Memory B cell (primary cell): ENCODE results near the gene MSLN.

ENCODE experiments used
- ATAC-seq: fragments of 150-1000 bp; cut with Tn5 transposase; 2 replicates; pipeline ENCODE4 v1.10.0; 2021; ENCODE audit warnings: low read depth, mild to moderate bottlenecking, moderate library complexity
- DNase-seq, 2 donors: peaks; one replicate each; pipeline ENCODE4 v3.0.0; 2022; ENCODE audit warnings: low spot score in 2 of 2
- H3K27ac Mint-ChIP-seq: one replicate; pipeline ENCODE4 v1.8.0; 2022; ENCODE audit warnings: mild to moderate bottlenecking, moderate library complexity, mixed read lengths
- H3K27me3 Mint-ChIP-seq: one replicate; pipeline ENCODE4 v1.8.0; 2022; ENCODE audit warnings: mixed read lengths
- H3K36me3 Mint-ChIP-seq: one replicate; pipeline ENCODE4 v1.8.0; 2022; ENCODE audit warnings: mild to moderate bottlenecking, mixed read lengths
- H3K4me1 Mint-ChIP-seq: one replicate; pipeline ENCODE4 v1.8.0; 2022; ENCODE audit warnings: mixed read lengths
- H3K4me3 Mint-ChIP-seq: one replicate; pipeline ENCODE4 v1.8.0; 2022; ENCODE audit warnings: mild to moderate bottlenecking, moderate library complexity, mixed read lengths
- H3K9me3 Mint-ChIP-seq: one replicate; pipeline ENCODE4 v1.8.0; 2022; ENCODE audit warnings: mixed read lengths

The MSLN gene

GRCh38 chr16:788399-789126, 28.0 kb downstream of the MSLN start, which contains the start of gene CHTF18:
Gene CHTF18, plus strand, starts transcription at chr16:788620. Its CDS starts 65 bp downstream, at chr16:788685.
- Mint-ChIP-seq H3K9me3 (no peaks in the 10 kb centered on the region), H3K27ac (no peak within 1 kb of the TSS), H3K27me3 (no peaks in the 10 kb centered on the region), H3K4me3 (peak within 1 kb of the TSS; percentile 85), H3K4me1 (peaks cover 6% of the 10 kb centered on the region), H3K36me3 (peaks cover 9% of the 10 kb centered on the region)
- DNase-seq (peak; percentile 85 to 93), ATAC-seq (peak; percentile 95)

GRCh38 chr16:789191-789850, 28.8 kb downstream of the MSLN start:
- Mint-ChIP-seq H3K4me1 (peaks cover 6% of the 10 kb centered on the region), H3K27me3 (no peaks in the 10 kb centered on the region), H3K36me3 (peaks cover 9% of the 10 kb centered on the region), H3K27ac (no peak overlapping the region), H3K9me3 (no peaks in the 10 kb centered on the region), H3K4me3 (peak overlapping the region; percentile 46)
- DNase-seq: no peak
- ATAC-seq: no peak

GRCh38 chr16:790086-790485, 29.6 kb downstream of the MSLN start:
- Mint-ChIP-seq H3K4me3 (peak overlapping the region; percentile 69), H3K27me3 (no peaks in the 10 kb centered on the region), H3K4me1 (peaks cover 6% of the 10 kb centered on the region), H3K9me3 (no peaks in the 10 kb centered on the region), H3K36me3 (peaks cover 9% of the 10 kb centered on the region), H3K27ac (no peak overlapping the region)
- no peak for ATAC-seq
- DNase-seq: no peak

GRCh38 chr16:791131-791530, 30.6 kb downstream of the MSLN start:
- ATAC-seq (no peak), DNase-seq (no peak)
- peaks cover 9% of the 10 kb centered on the region for H3K36me3 Mint-ChIP-seq
- H3K9me3 Mint-ChIP-seq: no peaks in the 10 kb centered on the region
- no peak overlapping the region for H3K27ac Mint-ChIP-seq
- H3K4me1 Mint-ChIP-seq: peaks cover 9% of the 10 kb centered on the region
- H3K27me3 Mint-ChIP-seq: no peaks in the 10 kb centered on the region
- H3K4me3 Mint-ChIP-seq: no peak overlapping the region

- Mint-ChIP-seq H3K27ac (no peak overlapping the region), H3K36me3 (peaks cover 9% of the 10 kb centered on the region), H3K4me1 (peaks cover 2% of the 10 kb centered on the region), H3K27me3 (peaks cover 4% of the 10 kb centered on the region), H3K9me3 (no peaks in the 10 kb centered on the region), H3K4me3 (no peak overlapping the region)
- DNase-seq: no peak
- no peak for ATAC-seq
Measured at GRCh38 chr16:792221-792995, 31.9 kb downstream of the MSLN start.

- H3K4me3 Mint-ChIP-seq: no peak overlapping the region
- H3K27ac Mint-ChIP-seq: no peak overlapping the region
- H3K4me1 Mint-ChIP-seq: peaks cover 2% of the 10 kb centered on the region
- peaks cover 13% of the 10 kb centered on the region for H3K36me3 Mint-ChIP-seq
- DNase-seq (no peak), ATAC-seq (no peak)
- peaks cover 12% of the 10 kb centered on the region for H3K27me3 Mint-ChIP-seq
- peaks cover 2% of the 10 kb centered on the region for H3K9me3 Mint-ChIP-seq
Measured at GRCh38 chr16:793414-793813, 32.9 kb downstream of the MSLN start.

GRCh38 chr16:794091-794822, 33.7 kb downstream of the MSLN start:
- no peak overlapping the region for H3K27ac Mint-ChIP-seq
- no peak overlapping the region for H3K4me3 Mint-ChIP-seq
- DNase-seq: no peak
- peaks cover 13% of the 10 kb centered on the region for H3K36me3 Mint-ChIP-seq
- peaks cover 2% of the 10 kb centered on the region for H3K9me3 Mint-ChIP-seq
- peaks cover 2% of the 10 kb centered on the region for H3K4me1 Mint-ChIP-seq
- H3K27me3 Mint-ChIP-seq: peaks cover 14% of the 10 kb centered on the region
- no peak for ATAC-seq

GRCh38 chr16:794853-795466, 34.4 kb downstream of the MSLN start:
- ATAC-seq: no peak
- Mint-ChIP-seq H3K27me3 (peaks cover 14% of the 10 kb centered on the region), H3K36me3 (peaks cover 13% of the 10 kb centered on the region), H3K9me3 (peaks cover 2% of the 10 kb centered on the region), H3K4me1 (peaks cover 2% of the 10 kb centered on the region), H3K4me3 (no peak overlapping the region), H3K27ac (no peak overlapping the region)
- no peak for DNase-seq

- Mint-ChIP-seq H3K4me3 (no peak overlapping the region), H3K27me3 (peaks cover 14% of the 10 kb centered on the region), H3K4me1 (peaks cover 2% of the 10 kb centered on the region), H3K27ac (no peak overlapping the region), H3K9me3 (peaks cover 2% of the 10 kb centered on the region), H3K36me3 (peaks cover 13% of the 10 kb centered on the region)
- DNase-seq (no peak), ATAC-seq (no peak)
Measured at GRCh38 chr16:795580-796229, 35.2 kb downstream of the MSLN start.

GRCh38 chr16:796296-797119, 36.0 kb downstream of the MSLN start:
- peaks cover 14% of the 10 kb centered on the region for H3K27me3 Mint-ChIP-seq
- H3K4me3 Mint-ChIP-seq: no peak overlapping the region
- no peak for DNase-seq
- H3K4me1 Mint-ChIP-seq: peaks cover 2% of the 10 kb centered on the region
- H3K9me3 Mint-ChIP-seq: peaks cover 2% of the 10 kb centered on the region
- no peak overlapping the region for H3K27ac Mint-ChIP-seq
- peaks cover 7% of the 10 kb centered on the region for H3K36me3 Mint-ChIP-seq
- ATAC-seq: no peak

- Mint-ChIP-seq H3K36me3 (peaks cover 4% of the 10 kb centered on the region), H3K9me3 (peaks cover 2% of the 10 kb centered on the region), H3K27me3 (peaks cover 14% of the 10 kb centered on the region), H3K4me1 (peaks cover 2% of the 10 kb centered on the region), H3K4me3 (no peak overlapping the region), H3K27ac (no peak overlapping the region)
- DNase-seq (no peak), ATAC-seq (no peak)
Measured at GRCh38 chr16:797120-797420, 36.5 kb downstream of the MSLN start.

GRCh38 chr16:797686-798085, 37.2 kb downstream of the MSLN start:
- Mint-ChIP-seq H3K4me1 (peaks cover 2% of the 10 kb centered on the region), H3K4me3 (no peak overlapping the region), H3K36me3 (peaks cover 4% of the 10 kb centered on the region), H3K9me3 (peaks cover 2% of the 10 kb centered on the region), H3K27ac (no peak overlapping the region), H3K27me3 (peaks cover 14% of the 10 kb centered on the region)
- DNase-seq: no peak
- ATAC-seq: no peak
